ENCODE data around the gene TRIP13.

The TRIP13 gene

GRCh38 chr5:966941-967340 lies 74.3 kb downstream of the TRIP13 start (continued):
- TF ChIP-seq ZNF747 (tag by site-specific recombination; IDR thresholded peaks at IDR 0.05) (no peak), ZNF521 (tag by site-specific recombination; IDR thresholded peaks at IDR 0.05) (no peak)

All from HEK293 (cell line).